Hepatocyte (in vitro differentiated cells): ENCODE measurements around the gene PPP1R9A. TPM values are rescaled to one million over a fixed set of nuclear protein-coding genes. Genes with fewer than 3 reads are reported as not detected.

ENCODE experiments used
- DNase-seq: peaks from one replicate; pipeline ENCODE4 v3.0.0-alpha.2; 2016; ENCODE audit warnings: low spot score
- H2AFZ ChIP-seq: fragments of 200-600 bp; sonication (generic); 2 replicates; pipeline ENCODE4 v1.6.0; 2016; ENCODE audit warnings: antibody characterized with exemption, mild to moderate bottlenecking
- H3K27ac ChIP-seq: fragments of 200-600 bp; sonication (generic); 2 replicates; pipeline ENCODE4 v1.5.1; 2016; ENCODE audit warnings: mild to moderate bottlenecking
- H3K27me3 ChIP-seq: fragments of 200-600 bp; sonication (generic); 2 replicates; pipeline ENCODE4 v1.6.1; 2016
- H3K36me3 ChIP-seq: fragments of 200-600 bp; sonication (generic); replicated peaks from 2 replicates; pipeline ENCODE4 v1.5.1; 2016; ENCODE audit warnings: low read depth; ENCODE audit not compliant: insufficient read depth
- H3K4me1 ChIP-seq: fragments of 200-600 bp; sonication (generic); 2 replicates; pipeline ENCODE4 v1.5.1; 2016; ENCODE audit warnings: mild to moderate bottlenecking, moderate library complexity; ENCODE audit not compliant: insufficient read depth
- H3K4me2 ChIP-seq: fragments of 200-600 bp; sonication (generic); 2 replicates; pipeline ENCODE4 v1.6.0; 2016
- H3K4me3 ChIP-seq: fragments of 200-600 bp; sonication (generic); 2 replicates; pipeline ENCODE4 v1.5.1; 2016; ENCODE audit warnings: mild to moderate bottlenecking
- H3K79me2 ChIP-seq: fragments of 200-600 bp; sonication (generic); 2 replicates; pipeline ENCODE4 v1.6.0; 2017; ENCODE audit warnings: mild to moderate bottlenecking
- H3K9me2 ChIP-seq: fragments of 200-600 bp; sonication (generic); replicated peaks from 2 replicates; pipeline ENCODE4 v1.6.0; 2017; ENCODE audit warnings: mild to moderate bottlenecking; ENCODE audit not compliant: insufficient read depth
- H3K9me3 ChIP-seq: fragments of 200-600 bp; sonication (generic); 2 replicates; pipeline ENCODE4 v1.5.1; 2016; ENCODE audit warnings: low read depth, mild to moderate bottlenecking
- H4K20me1 ChIP-seq: fragments of 200-600 bp; sonication (generic); 2 replicates; pipeline ENCODE4 v1.6.0; 2016; ENCODE audit warnings: mild to moderate bottlenecking; ENCODE audit not compliant: insufficient read depth, poor library complexity, severe bottlenecking
- EZH2 ChIP-seq: fragments of 200-600 bp; sonication (generic); IDR thresholded peaks from 2 replicates; pipeline ENCODE4 v1.6.1; 2016; ENCODE audit warnings: antibody characterized with exemption, mild to moderate bottlenecking, borderline replicate concordance
- EZH2phosphoT487 ChIP-seq: fragments of 200-600 bp; sonication (generic); IDR thresholded peaks from one replicate; pipeline ENCODE4 v1.6.1; 2018; ENCODE audit warnings: antibody characterized with exemption, mild to moderate bottlenecking, low read depth, moderate library complexity; ENCODE audit not compliant: unreplicated experiment, severe bottlenecking
- WGBS: methylation state at CpG from one replicate; pipeline ENCODE4 v1.1.6; 2016; ENCODE audit warnings: low lambda C conversion rate; ENCODE audit errors: missing lambda C conversion rate; 5-methylcytosine and 5-hydroxymethylcytosine counted together
- polyA plus RNA-seq: library from polyadenylated mRNA; unstranded; fragments of >200 nt; fragmentation: Nextera tagmentation; extraction: Ambion mirVana; gene quantifications from 2 replicates; pipeline ENCODE4 v1.2.1, GENCODE V29; 2016
- total RNA-seq: library from RNA; depleted of rRNA; stranded (reverse); fragments of >200 nt; gene quantifications from 2 replicates; pipeline ENCODE4 v1.2.3, GENCODE V29; 2014
- TF ChIP-seq, protein P1 (sequence below): fragments of 200-600 bp; sonication (generic); IDR thresholded peaks from 2 replicates; pipeline ENCODE4 v1.5.1; 2016; ENCODE audit warnings: antibody characterized with exemption, mild to moderate bottlenecking; ENCODE audit not compliant: poor library complexity

PPP1R9A gene
- total and polyA plus RNA-seq, 2 experiments from 2014 or later, result 11.7 to 25.7 TPM

DNA sequence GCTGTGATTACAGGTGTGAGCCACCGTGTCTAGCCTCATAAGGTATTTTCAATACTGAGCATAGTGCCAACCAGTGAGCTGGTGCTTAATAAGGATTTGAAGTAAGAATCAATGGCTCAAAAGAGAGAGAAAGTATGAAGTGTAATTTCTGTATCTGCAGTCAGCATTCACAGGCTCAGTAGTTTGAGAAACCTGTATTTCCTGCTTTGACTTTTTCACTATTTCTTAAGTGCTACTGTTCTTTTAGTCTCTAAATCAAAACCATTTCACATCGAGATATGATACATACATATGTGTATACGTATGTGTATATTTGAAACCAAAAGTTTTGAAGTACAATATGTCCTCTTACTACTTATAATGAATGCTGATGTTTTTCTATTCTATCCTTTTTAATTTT is 189.9 kb downstream of the PPP1R9A start:
- H3K4me1 ChIP-seq, result peaks cover 11% of the 10 kb centered on the region
- H3K4me2 ChIP-seq, result no peak overlapping the region
- H3K36me3 ChIP-seq, result no peaks in the 10 kb centered on the region
- no peak overlapping the region for H3K4me3 ChIP-seq
- no peaks in the 10 kb centered on the region for H3K9me3 ChIP-seq
- no peak overlapping the region for H2AFZ ChIP-seq
- no peak for TF ChIP-seq EZH2
- no peak for TF ChIP-seq EZH2phosphoT487
- TF ChIP-seq, protein P1, sequence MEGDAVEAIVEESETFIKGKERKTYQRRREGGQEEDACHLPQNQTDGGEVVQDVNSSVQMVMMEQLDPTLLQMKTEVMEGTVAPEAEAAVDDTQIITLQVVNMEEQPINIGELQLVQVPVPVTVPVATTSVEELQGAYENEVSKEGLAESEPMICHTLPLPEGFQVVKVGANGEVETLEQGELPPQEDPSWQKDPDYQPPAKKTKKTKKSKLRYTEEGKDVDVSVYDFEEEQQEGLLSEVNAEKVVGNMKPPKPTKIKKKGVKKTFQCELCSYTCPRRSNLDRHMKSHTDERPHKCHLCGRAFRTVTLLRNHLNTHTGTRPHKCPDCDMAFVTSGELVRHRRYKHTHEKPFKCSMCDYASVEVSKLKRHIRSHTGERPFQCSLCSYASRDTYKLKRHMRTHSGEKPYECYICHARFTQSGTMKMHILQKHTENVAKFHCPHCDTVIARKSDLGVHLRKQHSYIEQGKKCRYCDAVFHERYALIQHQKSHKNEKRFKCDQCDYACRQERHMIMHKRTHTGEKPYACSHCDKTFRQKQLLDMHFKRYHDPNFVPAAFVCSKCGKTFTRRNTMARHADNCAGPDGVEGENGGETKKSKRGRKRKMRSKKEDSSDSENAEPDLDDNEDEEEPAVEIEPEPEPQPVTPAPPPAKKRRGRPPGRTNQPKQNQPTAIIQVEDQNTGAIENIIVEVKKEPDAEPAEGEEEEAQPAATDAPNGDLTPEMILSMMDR, result no peak
- no peak overlapping the region for H3K27ac ChIP-seq
- no peaks in the 10 kb centered on the region for H3K79me2 ChIP-seq
- no peak for DNase-seq
- 93% methylated on average over 3 of the region's 3 CpGs for WGBS
- H4K20me1 ChIP-seq, result no peaks in the 10 kb centered on the region
- no peaks in the 10 kb centered on the region for H3K9me2 ChIP-seq
- H3K27me3 ChIP-seq, result no peaks in the 10 kb centered on the region

DNA sequence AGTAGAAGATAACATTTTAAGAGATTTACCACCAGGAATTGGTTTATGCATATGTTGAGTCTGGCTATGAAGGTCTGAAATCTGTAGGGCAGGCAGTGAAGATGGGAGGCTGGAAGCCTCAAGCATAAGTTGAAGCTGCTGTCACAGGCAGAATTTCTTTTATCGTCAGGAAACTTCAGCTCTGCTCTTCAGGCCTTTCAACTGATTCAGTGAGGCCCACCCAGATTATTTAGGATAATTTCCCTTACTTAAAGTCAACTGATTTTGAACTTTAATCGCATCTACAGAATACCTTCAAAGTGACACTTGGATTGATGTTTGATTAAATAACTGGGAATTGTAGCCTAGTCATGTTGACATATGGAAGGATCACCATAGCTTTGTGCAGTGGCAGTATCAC is 190.5 kb downstream of the PPP1R9A start:
- no peak overlapping the region for H3K27ac ChIP-seq
- no peak overlapping the region for H2AFZ ChIP-seq
- no peaks in the 10 kb centered on the region for H4K20me1 ChIP-seq
- H3K4me1 ChIP-seq, result peaks cover 11% of the 10 kb centered on the region
- H3K4me3 ChIP-seq, result no peak overlapping the region
- no peaks in the 10 kb centered on the region for H3K9me2 ChIP-seq
- no peaks in the 10 kb centered on the region for H3K79me2 ChIP-seq
- TF ChIP-seq, protein P1, result no peak
- no peak for TF ChIP-seq EZH2
- TF ChIP-seq EZH2phosphoT487, result no peak
- 90% methylated on average over 2 of the region's 2 CpGs for WGBS
- H3K4me2 ChIP-seq, result no peak overlapping the region
- H3K36me3 ChIP-seq, result no peaks in the 10 kb centered on the region
- no peak for DNase-seq
- no peaks in the 10 kb centered on the region for H3K27me3 ChIP-seq
- H3K9me3 ChIP-seq, result no peaks in the 10 kb centered on the region

DNA sequence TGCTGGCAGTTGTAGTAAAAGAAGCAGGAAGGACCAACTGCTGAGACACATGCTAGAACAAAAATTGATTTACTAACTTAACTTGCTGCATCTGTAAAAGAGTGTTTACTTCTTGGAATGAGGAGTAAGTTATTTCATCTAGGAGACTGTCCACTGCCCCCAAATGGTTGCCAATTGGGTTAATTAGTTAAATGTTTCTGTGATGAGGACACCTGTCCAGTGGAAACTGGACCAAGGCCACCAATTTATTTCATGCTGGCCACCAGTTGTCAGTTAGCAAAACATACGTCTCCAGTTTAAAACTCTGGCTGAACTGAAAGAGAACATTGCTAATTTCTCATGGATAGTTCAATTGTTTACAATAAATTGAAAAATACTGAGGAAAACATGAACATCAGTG is 191.7 kb downstream of the PPP1R9A start:
- Histone ChIP-seq H2AFZ (no peak overlapping the region), H3K4me1 (peaks cover 11% of the 10 kb centered on the region), H3K9me3 (no peaks in the 10 kb centered on the region), H3K4me2 (no peak overlapping the region), H3K27me3 (no peaks in the 10 kb centered on the region), H3K79me2 (no peaks in the 10 kb centered on the region), H3K36me3 (no peaks in the 10 kb centered on the region), H3K9me2 (no peaks in the 10 kb centered on the region), H3K4me3 (no peak overlapping the region), H4K20me1 (no peaks in the 10 kb centered on the region), H3K27ac (no peak overlapping the region)
- whole genome bisulfite sequencing, result 38% methylated on average over 1 of the region's 1 CpG
- DNase-seq, result no peak
- TF ChIP-seq, protein P1, result no peak
- no peak for TF ChIP-seq EZH2phosphoT487
- TF ChIP-seq EZH2, result no peak

- 86% methylated on average over 5 of the region's 5 CpGs for WGBS
- TF ChIP-seq EZH2, result no peak
- TF ChIP-seq, protein P1, result no peak
- TF ChIP-seq EZH2phosphoT487, result no peak
Observed at GRCh38 chr7:95101422-95101821, 194.0 kb downstream of the PPP1R9A start.

More at GRCh38 chr7:95101422-95101821, 194.0 kb downstream of the PPP1R9A start:
- Histone ChIP-seq H3K9me3 (no peaks in the 10 kb centered on the region), H3K4me2 (no peak overlapping the region), H4K20me1 (no peaks in the 10 kb centered on the region), H3K4me3 (no peak overlapping the region), H2AFZ (no peak overlapping the region), H3K9me2 (no peaks in the 10 kb centered on the region), H3K27me3 (no peaks in the 10 kb centered on the region), H3K4me1 (peaks cover 4% of the 10 kb centered on the region), H3K27ac (no peak overlapping the region), H3K36me3 (no peaks in the 10 kb centered on the region), H3K79me2 (no peaks in the 10 kb centered on the region)
- no peak for DNase-seq
